Activated T-helper 9 cell treated with anti-CD3 and anti-CD28 coated beads, Interleukin-2, amount 50 U/mL, for 16 hours (primary cell): ENCODE measurements around the gene HLTF.

Experiments used
- DNase-seq: peaks from one replicate; pipeline ENCODE4 v3.0.0-alpha.2; 2020; ENCODE audit warnings: low read depth

HLTF gene

GRCh38 chr3:149085828-149086231, 503 bp downstream of the HLTF start:
- DNase-seq: no peak

DNA sequence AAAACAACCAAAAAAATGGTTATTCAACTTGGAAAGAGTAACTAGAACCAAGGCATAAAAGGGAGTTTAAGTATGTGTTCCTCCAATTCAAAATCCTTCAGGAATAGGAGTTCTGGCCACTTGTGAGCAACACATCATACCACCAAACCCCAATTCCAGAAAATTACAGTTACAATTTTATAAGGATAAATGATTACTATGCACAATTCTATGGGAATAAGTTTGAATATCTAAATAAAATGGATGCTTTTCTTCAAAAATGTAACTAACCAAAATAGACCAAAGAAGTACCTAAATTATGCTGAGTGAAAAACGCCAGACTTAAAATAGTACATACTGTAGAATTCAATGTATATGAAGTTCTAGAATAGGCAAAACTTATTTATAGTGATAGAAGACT, 4.6 kb downstream of the HLTF start:
- DNase-seq: no peak

GRCh38 chr3:149080699-149081091, 5.6 kb downstream of the HLTF start:
- no peak for DNase-seq

DNA sequence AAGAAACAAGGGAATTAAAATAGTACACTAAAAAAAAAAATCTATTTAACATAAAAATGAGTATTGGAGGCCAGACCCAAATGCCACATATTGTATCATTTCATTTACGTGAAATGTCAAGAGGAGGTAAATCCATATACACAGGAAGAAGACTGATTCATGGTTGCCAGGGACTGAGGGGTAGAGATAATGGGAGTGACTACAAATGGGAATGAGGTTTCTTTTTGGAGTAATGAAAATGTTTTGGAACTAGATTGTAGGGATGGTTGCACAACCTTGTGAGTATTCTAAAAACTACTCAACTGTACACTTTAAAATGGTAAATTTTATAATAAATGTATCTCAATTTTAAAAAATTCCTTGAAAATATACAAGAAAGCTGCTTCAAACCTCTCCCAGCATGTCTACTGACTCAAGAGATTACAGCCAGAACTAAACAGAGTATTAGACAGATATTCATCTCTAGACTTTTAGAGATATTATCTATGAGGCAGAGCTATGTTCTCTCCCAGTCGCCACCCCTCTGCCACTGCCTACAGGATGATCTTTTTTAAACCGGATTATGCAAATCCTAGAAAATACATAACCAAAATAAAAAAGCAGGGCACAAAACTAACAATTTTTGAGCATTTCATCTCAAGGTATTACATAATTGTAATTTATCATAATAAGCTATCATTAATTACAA, 6.2 kb downstream of the HLTF start:
- DNase-seq: no peak

GRCh38 chr3:149077628-149078027, 8.7 kb downstream of the HLTF start:
- no peak for DNase-seq

- DNase-seq: no peak
These were observed 18.4 kb downstream of the HLTF start for GRCh38 chr3:149067883-149068282.

DNA sequence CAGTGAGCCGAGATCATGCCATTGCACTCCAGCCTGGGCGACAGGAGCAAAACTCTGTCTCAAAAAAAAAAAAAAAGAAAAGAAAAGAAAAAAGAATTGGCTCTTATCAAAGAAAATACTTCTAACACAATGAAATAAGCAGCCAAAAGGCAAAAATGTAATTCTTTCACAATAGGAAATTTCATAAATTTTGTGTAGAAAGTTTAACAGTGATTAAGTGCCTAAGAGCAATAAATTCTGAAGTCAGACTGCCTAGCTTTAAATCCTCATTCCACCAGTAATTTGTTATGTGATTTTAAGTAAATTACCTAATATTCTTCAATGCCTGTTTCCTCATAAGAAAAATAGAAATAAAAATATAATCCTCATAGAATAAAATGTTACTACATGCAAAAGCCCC, 24.6 kb downstream of the HLTF start:
- DNase-seq: no peak

GRCh38 chr3:149058602-149059001, 27.7 kb downstream of the HLTF start:
- DNase-seq: no peak

DNA sequence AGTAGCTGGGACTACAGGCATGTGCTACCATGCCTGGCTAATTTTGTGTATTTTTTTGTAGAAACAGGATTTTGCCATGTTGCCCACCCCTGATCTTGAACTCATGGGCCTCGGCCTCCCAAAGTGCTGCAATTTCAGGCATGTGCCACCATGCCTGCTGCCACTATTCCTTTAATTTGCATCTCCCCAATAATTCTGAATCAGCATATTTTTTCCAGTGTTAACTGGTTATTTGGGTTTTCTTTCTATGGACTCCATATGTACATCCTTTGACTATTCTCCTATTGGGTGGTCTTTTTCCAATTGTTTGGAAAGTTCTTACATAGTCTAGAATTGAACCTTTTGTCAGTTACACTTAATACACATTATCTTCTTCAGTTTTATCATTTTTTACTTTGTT, 28.1 kb downstream of the HLTF start:
- DNase-seq: no peak

DNA sequence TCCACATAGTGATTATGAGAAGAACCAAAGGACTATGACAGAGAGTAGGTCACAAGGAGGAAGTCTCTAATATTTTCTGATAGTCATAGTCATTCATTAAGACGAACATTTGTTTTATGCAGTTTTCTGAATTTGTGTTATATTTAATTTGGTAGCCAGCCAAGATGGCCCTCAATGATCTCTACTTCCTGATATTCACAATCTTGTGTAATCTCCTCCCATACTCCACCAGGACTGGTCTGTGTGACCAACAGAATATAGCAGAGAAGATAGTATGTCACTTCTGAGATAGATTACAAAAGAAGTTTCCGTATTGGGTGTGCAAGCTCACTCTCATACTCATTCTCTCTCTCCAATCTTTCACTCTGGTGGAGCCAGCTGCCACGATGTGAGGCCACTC, 30.8 kb downstream of the HLTF start:
- no peak for DNase-seq

DNA sequence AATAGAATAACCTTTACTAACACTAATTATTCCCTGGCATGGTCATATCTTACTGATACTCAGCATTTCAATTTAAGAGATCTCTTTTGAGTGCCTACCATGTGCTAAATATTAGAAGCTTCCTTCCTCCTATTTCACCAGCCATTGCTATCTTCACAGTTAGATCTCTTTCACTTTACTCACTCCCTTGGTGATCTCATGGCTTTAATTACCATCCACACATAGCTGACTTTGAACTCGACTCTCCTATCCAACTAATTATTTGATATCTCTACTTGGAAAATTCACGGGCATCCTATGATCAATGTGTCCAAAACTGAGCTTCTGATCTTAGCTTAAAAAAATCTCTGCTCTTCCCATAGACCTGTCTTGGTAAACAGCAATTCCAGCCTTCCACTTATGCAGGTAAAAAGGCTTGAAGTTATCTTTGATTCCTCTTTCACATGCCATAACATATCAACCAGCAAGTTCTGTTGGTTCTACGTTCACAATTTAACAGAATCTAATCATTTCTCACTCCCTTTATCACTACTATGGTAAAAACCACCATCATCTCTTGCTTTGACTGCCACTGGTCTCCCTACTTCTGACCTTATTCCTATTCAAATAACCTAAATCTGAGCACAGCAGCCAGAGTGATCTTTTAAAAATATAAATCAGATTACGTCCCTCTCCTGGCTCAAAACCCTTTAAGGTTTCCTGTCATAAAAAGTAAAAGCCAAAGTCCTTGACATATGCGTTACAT, 41.8 kb downstream of the HLTF start:
- no peak for DNase-seq

DNA sequence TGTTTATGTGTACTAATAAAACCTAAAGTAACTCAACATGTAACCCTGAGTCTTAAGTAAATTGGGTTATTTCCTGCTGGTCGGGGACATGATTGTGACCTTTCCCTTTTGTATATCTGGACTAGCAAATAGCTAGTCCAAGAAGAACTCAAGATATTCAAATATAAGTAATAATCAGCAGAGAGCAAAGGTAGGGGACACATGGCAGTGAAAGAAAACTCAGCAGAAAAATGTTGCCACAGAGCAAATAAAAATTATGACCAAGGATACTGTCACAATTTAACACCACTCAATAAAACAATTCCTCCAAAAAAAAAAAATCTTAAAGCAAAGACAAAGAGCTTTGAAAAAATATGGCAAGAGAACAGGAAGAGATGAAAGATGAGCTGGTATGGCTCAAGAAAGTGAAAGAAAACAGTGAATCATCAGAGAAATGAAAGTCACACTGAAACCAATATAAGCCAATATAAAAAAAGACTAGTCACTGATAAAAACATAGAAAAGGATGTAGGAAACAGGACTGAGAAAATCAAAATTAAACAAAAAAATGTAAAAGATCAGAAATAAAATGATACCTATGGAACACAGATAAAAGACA, 43.4 kb downstream of the HLTF start:
- DNase-seq: no peak

GRCh38 chr3:149038322-149038721, 48.0 kb downstream of the HLTF start:
- DNase-seq: no peak

- DNase-seq: no peak
These were observed 48.6 kb downstream of the HLTF start for GRCh38 chr3:149037684-149038083.

DNA sequence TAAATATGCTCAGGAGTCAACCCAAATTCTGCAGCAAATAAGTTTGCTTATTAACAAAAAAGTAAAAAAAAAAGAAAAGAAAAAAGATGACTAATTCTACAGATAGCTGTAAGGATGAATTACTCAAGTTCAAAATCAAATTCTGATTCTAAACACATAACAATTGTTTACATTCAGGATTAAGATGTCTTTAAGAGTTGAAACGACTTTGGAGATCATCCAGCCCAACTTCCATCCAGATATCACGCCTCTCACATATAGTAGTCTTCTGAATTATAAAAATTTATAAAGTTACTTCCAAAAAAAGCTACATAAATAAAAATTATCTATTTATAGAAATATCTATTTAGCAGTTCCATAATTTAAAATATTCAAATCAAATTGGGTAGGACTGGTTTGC, 55.2 kb downstream of the HLTF start:
- DNase-seq: no peak

- no peak for DNase-seq
These were observed 59.6 kb downstream of the HLTF start for GRCh38 chr3:149026718-149027117.

GRCh38 chr3:149023951-149024350, 62.4 kb downstream of the HLTF start:
- no peak for DNase-seq

GRCh38 chr3:149021830-149022229, 64.5 kb downstream of the HLTF start:
- DNase-seq: no peak

DNA sequence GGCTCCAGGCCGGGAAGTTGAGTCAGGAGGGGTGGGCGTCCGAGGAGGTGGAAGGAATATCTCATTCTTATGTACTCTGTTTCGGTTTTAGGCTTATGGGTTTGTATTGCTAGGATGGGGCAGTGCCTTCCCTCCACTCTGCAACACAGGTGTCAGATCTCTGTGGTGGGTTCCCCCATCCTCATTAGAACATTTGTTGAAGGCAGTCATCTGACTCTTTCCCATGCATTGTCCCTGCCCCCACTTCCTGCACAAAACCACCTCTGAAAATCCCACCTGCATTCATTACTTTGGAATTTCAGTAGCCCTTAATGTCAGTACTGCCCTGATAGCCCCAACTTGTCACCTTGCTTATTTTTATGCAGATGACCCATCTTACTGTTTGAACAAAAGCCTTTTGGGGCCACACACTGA, 65.5 kb downstream of the HLTF start:
- DNase-seq: no peak

DNA sequence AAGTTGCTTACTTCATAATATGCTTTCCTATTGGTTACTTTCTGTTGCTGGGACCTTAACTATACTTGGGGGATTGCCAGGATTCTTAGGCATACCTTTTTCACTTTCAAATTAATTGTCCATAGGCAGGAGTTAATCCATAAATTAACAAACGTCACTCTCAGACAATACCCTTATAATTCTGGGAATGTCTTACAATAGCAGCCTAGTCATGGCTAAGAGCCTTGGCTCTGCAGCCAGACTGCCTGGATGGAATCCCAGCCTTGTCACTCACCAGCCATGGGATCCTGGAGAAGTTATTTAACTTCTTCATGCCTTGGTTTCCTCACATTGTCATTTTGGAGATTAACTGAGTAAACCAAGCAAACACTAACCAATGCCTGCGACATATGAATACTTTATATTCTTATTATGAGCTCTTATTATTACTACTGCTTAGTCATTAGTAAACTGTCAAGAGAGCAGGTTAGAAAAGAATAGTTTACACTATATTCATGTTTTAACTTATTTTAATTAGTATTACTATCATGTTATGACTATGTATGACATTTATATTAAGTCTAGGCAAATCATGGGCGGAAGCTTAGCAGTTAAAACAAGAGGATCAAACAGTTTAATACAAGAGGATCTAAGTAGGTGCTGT, 66.0 kb downstream of the HLTF start:
- DNase-seq: no peak

GRCh38 chr3:149019580-149019979, 66.8 kb downstream of the HLTF start:
- no peak for DNase-seq

- no peak for DNase-seq
These were observed 68.1 kb downstream of the HLTF start for GRCh38 chr3:149018247-149018646.
